Ishikawa (cell line): ENCODE measurements around the gene ZNF622.

Experiments used
- CEBPB ChIP-seq: IDR thresholded peaks from 2 replicates; pipeline ENCODE4 v1.6.1; 2012
- CREB1 ChIP-seq: IDR thresholded peaks from 2 replicates; pipeline ENCODE4 v1.6.1; 2012; ENCODE audit warnings: low read depth
- EGR1 ChIP-seq: IDR thresholded peaks from 2 replicates; pipeline ENCODE4 v1.6.1; 2012
- EP300 ChIP-seq: IDR thresholded peaks from 2 replicates; pipeline ENCODE4 v1.6.1; 2012; ENCODE audit warnings: borderline replicate concordance
- FOXM1 ChIP-seq: IDR thresholded peaks from 2 replicates; pipeline ENCODE4 v1.6.1; 2012; ENCODE audit warnings: low read depth, borderline replicate concordance
- MAX ChIP-seq: IDR thresholded peaks from 2 replicates; pipeline ENCODE4 v1.6.1; 2012
- NFIC ChIP-seq: IDR thresholded peaks from 2 replicates; pipeline ENCODE4 v1.6.1; 2012
- RAD21 ChIP-seq: IDR thresholded peaks from 2 replicates; pipeline ENCODE4 v1.6.1; 2012; ENCODE audit warnings: low read depth
- REST ChIP-seq: IDR thresholded peaks from 2 replicates; pipeline ENCODE4 v1.6.1; 2012; ENCODE audit warnings: low read depth, mild to moderate bottlenecking
- TAF1 ChIP-seq: IDR thresholded peaks from 2 replicates; pipeline ENCODE4 v1.6.1; 2012; ENCODE audit warnings: low read depth, mild to moderate bottlenecking
- TCF12 ChIP-seq: IDR thresholded peaks from 2 replicates; pipeline ENCODE4 v1.6.1; 2012; ENCODE audit warnings: low read depth
- TEAD4 ChIP-seq: IDR thresholded peaks from 2 replicates; pipeline ENCODE4 v1.6.1; 2012
- USF1 ChIP-seq: IDR thresholded peaks from 2 replicates; pipeline ENCODE4 v1.6.1; 2012
- YY1 ChIP-seq: IDR thresholded peaks from 2 replicates; pipeline ENCODE4 v1.6.1; 2012; ENCODE audit warnings: low read depth
- ZBTB7A ChIP-seq: IDR thresholded peaks from 2 replicates; pipeline ENCODE4 v1.6.1; 2012; ENCODE audit warnings: low read depth

The ZNF622 gene

GRCh38 chr5:16505140-16505891 is 39.7 kb upstream of the ZNF622 start:
- TF ChIP-seq NFIC (no peak), ZBTB7A (no peak), FOXM1 (no peak), YY1 (no peak), RAD21 (no peak), TAF1 (no peak), CREB1 (no peak), TEAD4 (no peak), EGR1 (no peak)

- TF ChIP-seq YY1 (no peak), USF1 (no peak), REST (no peak), MAX (no peak), TCF12 (no peak), FOXM1 (no peak), CREB1 (no peak), EGR1 (no peak), CEBPB (no peak), NFIC (no peak), RAD21 (no peak)
Measured at GRCh38 chr5:16504571-16504970, 39.0 kb upstream of the ZNF622 start.

GRCh38 chr5:16502866-16503265 is 37.3 kb upstream of the ZNF622 start:
- TF ChIP-seq RAD21 (no peak), TAF1 (no peak), FOXM1 (no peak), EGR1 (no peak), NFIC (no peak), TCF12 (no peak), REST (no peak), ZBTB7A (no peak), EP300 (no peak), CREB1 (no peak)

GRCh38 chr5:16500024-16500423 is 34.4 kb upstream of the ZNF622 start:
- no peak for TF ChIP-seq TEAD4
- TF ChIP-seq REST = no peak
- no peak for TF ChIP-seq YY1
- TF ChIP-seq EP300 = no peak
- no peak for TF ChIP-seq CEBPB
- no peak for TF ChIP-seq CREB1
- TF ChIP-seq EGR1 = no peak
- TF ChIP-seq USF1 = no peak
- no peak for TF ChIP-seq MAX
